C4-2B (cell line): Measurements from ENCODE around the gene TRIM32.

Experiments used
- ZFX ChIP-seq: fragments of 450-650 bp; IDR thresholded peaks from 2 replicates; pipeline ENCODE4 v1.6.1; 2017
- TF ChIP-seq, protein P1 (sequence below): fragments of 450-650 bp; conservative IDR thresholded peaks from 2 replicates; pipeline ENCODE4 v1.5.1; 2017; ENCODE audit warnings: mild to moderate bottlenecking

DNA sequence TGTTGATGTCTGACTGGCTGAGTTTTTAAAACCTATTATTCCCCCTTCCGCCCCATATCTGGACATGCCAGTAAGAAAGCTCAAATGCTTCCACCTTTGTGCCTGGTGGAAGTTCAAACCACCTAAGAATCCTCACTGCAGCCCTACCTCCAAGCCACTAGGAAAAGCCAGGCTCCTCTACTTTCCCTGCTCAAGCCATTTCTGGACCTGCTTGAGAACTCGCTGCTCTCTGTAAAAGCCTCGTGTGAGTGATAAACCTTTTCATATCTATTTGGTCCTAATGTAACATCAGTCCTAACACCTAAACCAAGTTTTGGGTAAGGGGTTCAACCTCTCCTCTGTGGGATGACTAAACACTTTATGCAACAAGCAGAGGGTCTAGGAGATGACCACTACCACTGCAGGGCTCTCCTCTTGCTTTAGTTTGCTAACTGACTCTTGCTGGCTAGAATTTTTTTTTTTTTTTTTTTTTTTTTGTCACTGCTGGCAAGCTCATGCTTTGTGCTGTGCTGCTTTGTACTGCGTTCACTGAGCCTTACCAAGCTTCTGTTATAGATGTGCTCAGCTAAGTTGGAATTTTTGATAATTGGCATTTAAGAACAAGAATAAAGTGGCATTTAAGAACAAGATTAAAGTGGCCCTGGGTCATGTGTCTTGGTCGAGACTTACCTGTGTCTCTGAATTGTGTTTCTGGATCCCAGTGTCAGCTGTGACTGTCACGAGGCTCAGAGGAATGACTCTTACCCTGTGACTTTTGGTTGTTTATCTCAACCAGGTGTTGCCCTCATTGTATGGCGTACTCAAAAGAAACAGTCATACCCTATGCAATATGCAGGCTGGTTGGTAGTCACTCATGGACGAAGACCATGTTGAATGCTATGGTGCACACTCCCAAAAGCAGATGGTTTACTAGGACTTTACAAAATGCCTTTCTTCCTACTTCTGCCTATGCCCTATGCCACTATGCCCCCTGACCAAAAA lies 19.5 kb downstream of the TRIM32 start:
- TF ChIP-seq, protein P1, sequence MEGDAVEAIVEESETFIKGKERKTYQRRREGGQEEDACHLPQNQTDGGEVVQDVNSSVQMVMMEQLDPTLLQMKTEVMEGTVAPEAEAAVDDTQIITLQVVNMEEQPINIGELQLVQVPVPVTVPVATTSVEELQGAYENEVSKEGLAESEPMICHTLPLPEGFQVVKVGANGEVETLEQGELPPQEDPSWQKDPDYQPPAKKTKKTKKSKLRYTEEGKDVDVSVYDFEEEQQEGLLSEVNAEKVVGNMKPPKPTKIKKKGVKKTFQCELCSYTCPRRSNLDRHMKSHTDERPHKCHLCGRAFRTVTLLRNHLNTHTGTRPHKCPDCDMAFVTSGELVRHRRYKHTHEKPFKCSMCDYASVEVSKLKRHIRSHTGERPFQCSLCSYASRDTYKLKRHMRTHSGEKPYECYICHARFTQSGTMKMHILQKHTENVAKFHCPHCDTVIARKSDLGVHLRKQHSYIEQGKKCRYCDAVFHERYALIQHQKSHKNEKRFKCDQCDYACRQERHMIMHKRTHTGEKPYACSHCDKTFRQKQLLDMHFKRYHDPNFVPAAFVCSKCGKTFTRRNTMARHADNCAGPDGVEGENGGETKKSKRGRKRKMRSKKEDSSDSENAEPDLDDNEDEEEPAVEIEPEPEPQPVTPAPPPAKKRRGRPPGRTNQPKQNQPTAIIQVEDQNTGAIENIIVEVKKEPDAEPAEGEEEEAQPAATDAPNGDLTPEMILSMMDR: no peak
- no peak for TF ChIP-seq ZFX
